ENCODE data around the gene DPP10. TPM values are rescaled to one million over a fixed set of nuclear protein-coding genes. Genes with fewer than 3 reads are reported as not detected.

Gene DPP10
- total and polyA plus RNA-seq, 7 donors: 0.60 to 4.4 (median 3.5) TPM

- Histone ChIP-seq H3K27me3 (no peaks in the 10 kb centered on the region), H3K9me3 (no peaks in the 10 kb centered on the region), H3K4me1 (no peaks in the 10 kb centered on the region), H3K4me3 (no peak overlapping the region), H3K36me3 (no peaks in the 10 kb centered on the region), H3K27ac (no peak overlapping the region)
- DNase-seq: no peak
- 89% methylated on average over 11 to 12 of the region's 12 CpGs for WGBS, 2 donors
- TF ChIP-seq, protein P1, sequence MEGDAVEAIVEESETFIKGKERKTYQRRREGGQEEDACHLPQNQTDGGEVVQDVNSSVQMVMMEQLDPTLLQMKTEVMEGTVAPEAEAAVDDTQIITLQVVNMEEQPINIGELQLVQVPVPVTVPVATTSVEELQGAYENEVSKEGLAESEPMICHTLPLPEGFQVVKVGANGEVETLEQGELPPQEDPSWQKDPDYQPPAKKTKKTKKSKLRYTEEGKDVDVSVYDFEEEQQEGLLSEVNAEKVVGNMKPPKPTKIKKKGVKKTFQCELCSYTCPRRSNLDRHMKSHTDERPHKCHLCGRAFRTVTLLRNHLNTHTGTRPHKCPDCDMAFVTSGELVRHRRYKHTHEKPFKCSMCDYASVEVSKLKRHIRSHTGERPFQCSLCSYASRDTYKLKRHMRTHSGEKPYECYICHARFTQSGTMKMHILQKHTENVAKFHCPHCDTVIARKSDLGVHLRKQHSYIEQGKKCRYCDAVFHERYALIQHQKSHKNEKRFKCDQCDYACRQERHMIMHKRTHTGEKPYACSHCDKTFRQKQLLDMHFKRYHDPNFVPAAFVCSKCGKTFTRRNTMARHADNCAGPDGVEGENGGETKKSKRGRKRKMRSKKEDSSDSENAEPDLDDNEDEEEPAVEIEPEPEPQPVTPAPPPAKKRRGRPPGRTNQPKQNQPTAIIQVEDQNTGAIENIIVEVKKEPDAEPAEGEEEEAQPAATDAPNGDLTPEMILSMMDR (IDR thresholded peaks at IDR 0.05): no peak
- intact Hi-C loops (cut with DNase I): no loop called here
Observed at GRCh38 chr2:114496959-114497358, 54.5 kb downstream of the DPP10 start.

GRCh38 chr2:114499101-114499500 lies 56.7 kb downstream of the DPP10 start:
- Histone ChIP-seq H3K27ac (no peak overlapping the region), H3K36me3 (no peaks in the 10 kb centered on the region), H3K9me3 (no peaks in the 10 kb centered on the region), H3K4me3 (no peak overlapping the region), H3K4me1 (no peaks in the 10 kb centered on the region), H3K27me3 (no peaks in the 10 kb centered on the region)
- no peak for DNase-seq
- WGBS, 2 donors: 57 to 71% methylated on average over 4 of the region's 4 CpGs
- intact Hi-C loops (cut with DNase I): no loop called here
- no peak for TF ChIP-seq POLR2A (IDR thresholded peaks at IDR 0.05)
- no peak for TF ChIP-seq EP300 (IDR thresholded peaks at IDR 0.05)
- TF ChIP-seq, protein P1 (IDR thresholded peaks at IDR 0.05): no peak
- TF ChIP-seq POLR2AphosphoS5 (IDR thresholded peaks at IDR 0.05): no peak

DNA sequence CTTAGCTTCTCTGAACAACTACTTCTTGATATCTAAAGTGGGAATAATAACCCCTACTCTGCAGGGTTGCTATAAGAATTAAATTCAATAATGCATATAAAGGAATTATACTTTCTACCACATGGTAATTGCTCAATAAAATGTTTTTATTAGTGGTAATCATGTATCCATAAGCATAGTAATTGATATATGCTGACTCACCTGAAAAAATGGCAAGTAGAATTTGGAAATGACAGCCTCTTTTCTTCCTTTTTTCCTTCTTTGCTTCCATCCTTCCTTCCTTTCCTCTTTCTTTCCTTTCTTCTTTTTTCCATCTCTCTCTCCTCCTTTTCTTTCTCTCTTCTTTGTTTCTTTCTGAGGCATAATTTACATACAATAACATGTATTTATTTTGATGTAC lies 65.3 kb downstream of the DPP10 start:
- Histone ChIP-seq H3K9me3 (no peaks in the 10 kb centered on the region), H3K36me3 (no peaks in the 10 kb centered on the region), H3K4me1 (no peaks in the 10 kb centered on the region), H3K27me3 (no peaks in the 10 kb centered on the region), H3K27ac (no peak overlapping the region), H3K4me3 (no peak overlapping the region)
- TF ChIP-seq, protein P1 (IDR thresholded peaks at IDR 0.05): no peak
- TF ChIP-seq POLR2A (IDR thresholded peaks at IDR 0.05): no peak
- no peak for TF ChIP-seq POLR2AphosphoS5 (IDR thresholded peaks at IDR 0.05)
- TF ChIP-seq EP300 (IDR thresholded peaks at IDR 0.05): no peak
- intact Hi-C loops (cut with DNase I): no loop called here
- DNase-seq: no peak

GRCh38 chr2:114515882-114516281 lies 73.4 kb downstream of the DPP10 start:
- TF ChIP-seq POLR2AphosphoS5 (IDR thresholded peaks at IDR 0.05) (no peak), EP300 (IDR thresholded peaks at IDR 0.05) (no peak), POLR2A (IDR thresholded peaks at IDR 0.05) (no peak)
- TF ChIP-seq, protein P1 (IDR thresholded peaks at IDR 0.05): no peak
- H3K36me3 ChIP-seq: no peaks in the 10 kb centered on the region
- intact Hi-C loops (cut with DNase I): no loop called here
- H3K4me3 ChIP-seq: no peak overlapping the region
- no peaks in the 10 kb centered on the region for H3K4me1 ChIP-seq
- DNase-seq: no peak
- H3K27me3 ChIP-seq: no peaks in the 10 kb centered on the region
- H3K27ac ChIP-seq: no peak overlapping the region
- 84 to 96% methylated on average over 3 of the region's 3 CpGs for WGBS, 2 donors
- no peaks in the 10 kb centered on the region for H3K9me3 ChIP-seq

DNA sequence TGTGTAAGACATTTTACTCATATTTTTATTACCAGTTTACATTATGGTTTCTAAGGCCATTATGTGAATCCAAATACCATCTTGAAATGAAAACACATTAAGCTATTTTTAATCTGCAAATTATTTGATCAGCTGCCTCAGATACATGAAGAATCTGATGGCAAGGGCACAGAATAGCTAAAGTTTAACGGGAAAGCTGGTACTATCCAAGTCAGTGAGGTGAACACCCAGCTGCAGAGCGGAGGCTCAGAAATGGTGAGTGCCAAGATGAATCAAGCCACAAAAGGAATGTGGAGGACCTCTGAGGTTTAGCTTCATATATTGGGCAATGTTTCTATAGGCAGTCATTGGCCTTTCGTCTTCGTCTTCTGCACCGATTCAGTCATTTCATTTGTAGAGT lies 75.1 kb downstream of the DPP10 start:
- intact Hi-C loops (cut with DNase I): no loop called here
- WGBS, 2 donors: 84 to 91% methylated on average over 5 of the region's 5 CpGs
- Histone ChIP-seq H3K9me3 (no peaks in the 10 kb centered on the region), H3K36me3 (no peaks in the 10 kb centered on the region), H3K4me1 (no peaks in the 10 kb centered on the region), H3K27ac (no peak overlapping the region), H3K4me3 (no peak overlapping the region), H3K27me3 (no peaks in the 10 kb centered on the region)
- TF ChIP-seq, protein P1 (IDR thresholded peaks at IDR 0.05): no peak
- no peak for TF ChIP-seq EP300 (IDR thresholded peaks at IDR 0.05)
- no peak for TF ChIP-seq POLR2AphosphoS5 (IDR thresholded peaks at IDR 0.05)
- TF ChIP-seq POLR2A (IDR thresholded peaks at IDR 0.05): no peak
- no peak for DNase-seq

Measured in sigmoid colon (tissue), 7 donors.